ENCODE measurements around the gene DNAJC17. TPM values are rescaled to one million over a fixed set of nuclear protein-coding genes. Genes with fewer than 3 reads are reported as not detected.

DNAJC17 gene
- total and polyA plus RNA-seq, 2 donors from 2014 or later: 41.6 to 56.7 TPM

GRCh38 chr15:40747685-40748631 lies 59.3 kb downstream of the DNAJC17 start:
- FAIRE-seq (no peak), DNase-seq (no peak)
- intact Hi-C loops (cut with DNase I): no loop called here
- Histone ChIP-seq H3K9me3 (ENCODE audit: control insufficient read depth in 2 of 3, insufficient read depth in 1 of 3, low read length in 3 of 3) (no peaks in the 10 kb centered on the region), H3K27me3 (ENCODE audit: control insufficient read depth, insufficient read depth, low read length) (no peaks in the 10 kb centered on the region), H3K4me1 (ENCODE audit: control insufficient read depth in 2 of 3, insufficient read depth in 2 of 3, low read depth in 1 of 3, low read length in 3 of 3) (no peaks in the 10 kb centered on the region), H3K27ac (ENCODE audit: low read depth in 2 of 2, low read length in 2 of 2) (no peak overlapping the region), H3K36me3 (ENCODE audit: control insufficient read depth in 2 of 3, insufficient read depth in 3 of 3, low read length in 3 of 3) (peaks cover 6 to 30% (median 29%) of the 10 kb centered on the region in 3 donors), H3K9ac (ENCODE audit: low read length in 3 of 3) (no peak overlapping the region), H3K4me3 (ENCODE audit: low read length in 3 of 3) (no peak overlapping the region)
- TF ChIP-seq CTCF (IDR thresholded peaks at IDR 0.05; ENCODE audit: borderline replicate concordance, extremely low read depth, insufficient read depth): no peak

GRCh38 chr15:40746916-40747418 lies 60.3 kb downstream of the DNAJC17 start:
- intact Hi-C loops (cut with DNase I): no loop called here
- FAIRE-seq: no peak
- TF ChIP-seq CTCF (IDR thresholded peaks at IDR 0.05; ENCODE audit: borderline replicate concordance, extremely low read depth, insufficient read depth): no peak
- peaks cover 6 to 38% (median 30%) of the 10 kb centered on the region in 3 donors for H3K36me3 ChIP-seq (ENCODE audit: control insufficient read depth in 2 of 3, insufficient read depth in 3 of 3, low read length in 3 of 3)
- H3K9me3 ChIP-seq (ENCODE audit: control insufficient read depth in 2 of 3, insufficient read depth in 1 of 3, low read length in 3 of 3): no peaks in the 10 kb centered on the region
- no peak overlapping the region for H3K4me3 ChIP-seq (ENCODE audit: low read length in 3 of 3)
- DNase-seq: no peak
- no peaks in the 10 kb centered on the region for H3K4me1 ChIP-seq (ENCODE audit: control insufficient read depth in 2 of 3, insufficient read depth in 2 of 3, low read depth in 1 of 3, low read length in 3 of 3)
- H3K27me3 ChIP-seq (ENCODE audit: control insufficient read depth, insufficient read depth, low read length): no peaks in the 10 kb centered on the region
- H3K9ac ChIP-seq (ENCODE audit: low read length in 3 of 3): no peak overlapping the region
- no peak overlapping the region for H3K27ac ChIP-seq (ENCODE audit: low read depth in 2 of 2, low read length in 2 of 2)

GRCh38 chr15:40744815-40745152 lies 62.5 kb downstream of the DNAJC17 start:
- H3K9me3 ChIP-seq (ENCODE audit: control insufficient read depth in 2 of 3, insufficient read depth in 1 of 3, low read length in 3 of 3): no peaks in the 10 kb centered on the region
- FAIRE-seq: no peak
- intact Hi-C loops (cut with DNase I): no loop called here
- no peak overlapping the region for H3K9ac ChIP-seq (ENCODE audit: low read length in 3 of 3)
- peaks cover 0 to 33% (median 17%) of the 10 kb centered on the region in 3 donors for H3K36me3 ChIP-seq (ENCODE audit: control insufficient read depth in 2 of 3, insufficient read depth in 3 of 3, low read length in 3 of 3)
- H3K27me3 ChIP-seq (ENCODE audit: control insufficient read depth, insufficient read depth, low read length): no peaks in the 10 kb centered on the region
- H3K27ac ChIP-seq (ENCODE audit: low read depth in 2 of 2, low read length in 2 of 2): no peak overlapping the region
- TF ChIP-seq CTCF (IDR thresholded peaks at IDR 0.05; ENCODE audit: borderline replicate concordance, extremely low read depth, insufficient read depth): no peak
- no peak overlapping the region for H3K4me3 ChIP-seq (ENCODE audit: low read length in 3 of 3)
- no peaks in the 10 kb centered on the region for H3K4me1 ChIP-seq (ENCODE audit: control insufficient read depth in 2 of 3, insufficient read depth in 2 of 3, low read depth in 1 of 3, low read length in 3 of 3)
- DNase-seq: no peak
